Prostate gland (tissue), 2 donors: ENCODE results near the gene CRTC3. TPM values are rescaled to one million over a fixed set of nuclear protein-coding genes. Genes with fewer than 3 reads are reported as not detected.
"Not testable (repeated sequence)": the region's sequence is repeated elsewhere in the genome, so short reads cannot be mapped to it uniquely, and the experiment has no call there.

Experiments used
- DNase-seq: peaks from one replicate; pipeline ENCODE4 v3.0.0-alpha.2; 2019; ENCODE audit warnings: low spot score
- H3K27ac ChIP-seq, 2 donors: fragments of 200-600 bp; sonication (generic); 2 replicates each; pipeline ENCODE4 v1.5.1; 2017 to 2019
- H3K27me3 ChIP-seq: fragments of 200-600 bp; sonication (generic); replicated peaks from 2 replicates; pipeline ENCODE4 v1.5.1; 2019; ENCODE audit not compliant: insufficient read depth
- H3K36me3 ChIP-seq, 2 donors: fragments of 200-600 bp; sonication (generic); 1 replicate in 1 of 2; 2 replicates in 1 of 2; pipeline versions ENCODE4 v1.5.1 to v1.8.1; 2017 to 2019
- H3K4me1 ChIP-seq: fragments of 200-600 bp; sonication (generic); replicated peaks from 2 replicates; pipeline ENCODE4 v1.5.1; 2019
- H3K4me3 ChIP-seq, 2 donors: fragments of 200-600 bp; sonication (generic); 2 replicates each; pipeline ENCODE4 v1.5.1; 2017 to 2019
- H3K9me3 ChIP-seq: fragments of 200-600 bp; sonication (generic); 2 replicates; pipeline ENCODE4 v1.5.1; 2017
- CTCF ChIP-seq, 4 experiments: fragments of 200-600 bp in 2 of 4; fragments of 450-650 bp in 2 of 4; sonication (generic) in 2 of 4; IDR thresholded peaks; 1 replicate in 3 of 4; 2 replicates in 1 of 4; pipeline ENCODE4 v1.5.1; 2016 to 2019; ENCODE audit warnings: antibody characterized with exemption in 4 of 4, mild to moderate bottlenecking in 2 of 4, moderate library complexity in 2 of 4
- POLR2A ChIP-seq: fragments of 450-650 bp; IDR thresholded peaks from one replicate; pipeline ENCODE4 v1.6.1; 2016; ENCODE audit warnings: antibody characterized with exemption, mild to moderate bottlenecking
- POLR2AphosphoS5 ChIP-seq: sonication (generic); formaldehyde crosslinking; IDR thresholded peaks from one replicate; pipeline ENCODE4 v1.6.1; 2017; ENCODE audit warnings: antibody characterized with exemption
- WGBS: methylation state at CpG from one replicate; pipeline ENCODE4 v1.1.5; 2018; 5-methylcytosine and 5-hydroxymethylcytosine counted together
- intact Hi-C: fragments of 100-400 bp; cut with DNase I; formaldehyde crosslinking; loops from one replicate; pipeline ENCODE4 v1.14.2; 2022
- total RNA-seq, 2 donors: library from RNA; depleted of rRNA; stranded (reverse); fragments of >200 nt; gene quantifications; one replicate each; pipeline ENCODE4 v1.1.0, GENCODE V29; 2016

Gene CRTC3
- total RNA-seq, 2 donors from 2014 or later, result 26.6 to 87.8 TPM

GRCh38 chr15:90659481-90659880 is 129.8 kb downstream of the CRTC3 start:
- DNase-seq, result no peak
- no peaks in the 10 kb centered on the region for H3K4me1 ChIP-seq
- TF ChIP-seq POLR2AphosphoS5 (no peak), POLR2A (no peak), CTCF (IDR thresholded peaks at IDR 0.05) (no peak)
- H3K27ac ChIP-seq, result no peak overlapping the region
- no peaks in the 10 kb centered on the region for H3K9me3 ChIP-seq
- H3K27me3 ChIP-seq, result no peaks in the 10 kb centered on the region
- H3K36me3 ChIP-seq, result no peaks in the 10 kb centered on the region
- intact Hi-C loops, result no loop called here
- no peak overlapping the region for H3K4me3 ChIP-seq
- 72% methylated on average over 4 of the region's 4 CpGs for WGBS

GRCh38 chr15:90660195-90660998 is 130.7 kb downstream of the CRTC3 start:
- H3K9me3 ChIP-seq, result no peaks in the 10 kb centered on the region
- no peaks in the 10 kb centered on the region for H3K36me3 ChIP-seq
- H3K27me3 ChIP-seq, result no peaks in the 10 kb centered on the region
- H3K27ac ChIP-seq, result no peak overlapping the region
- TF ChIP-seq CTCF (IDR thresholded peaks at IDR 0.05), result no peak
- no peak for TF ChIP-seq POLR2AphosphoS5
- TF ChIP-seq POLR2A, result no peak
- no peak for DNase-seq
- WGBS, result 56% methylated on average over 12 of the region's 12 CpGs
- intact Hi-C loops, result no loop called here
- H3K4me1 ChIP-seq, result no peaks in the 10 kb centered on the region
- H3K4me3 ChIP-seq, result no peak overlapping the region

- DNase-seq, H3K4me3 ChIP-seq, intact Hi-C loops, H3K27ac ChIP-seq, H3K4me1 ChIP-seq, H3K27me3 ChIP-seq, H3K36me3 ChIP-seq, H3K9me3 ChIP-seq: not testable (repeated sequence)
- WGBS, result 50% methylated on average over 4 of the region's 4 CpGs
Measured at GRCh38 chr15:90660999-90661330, 131.2 kb downstream of the CRTC3 start.

- 97% methylated on average over 10 of the region's 10 CpGs for WGBS
- H3K27me3 ChIP-seq, H3K27ac ChIP-seq, H3K4me1 ChIP-seq, intact Hi-C loops, H3K4me3 ChIP-seq, H3K9me3 ChIP-seq, H3K36me3 ChIP-seq, DNase-seq: not testable (repeated sequence)
Measured at GRCh38 chr15:90664081-90664461, 134.3 kb downstream of the CRTC3 start.

GRCh38 chr15:90664650-90665287 is 135.0 kb downstream of the CRTC3 start:
- H3K27me3 ChIP-seq, result no peaks in the 10 kb centered on the region
- intact Hi-C loops, result no loop called here
- no peaks in the 10 kb centered on the region for H3K9me3 ChIP-seq
- H3K27ac ChIP-seq, result peak overlapping the region; percentile 86 to 89
- H3K36me3 ChIP-seq, result no peaks in the 10 kb centered on the region
- WGBS, result 28% methylated on average over 26 of the region's 28 CpGs
- no peak for DNase-seq
- no peaks in the 10 kb centered on the region for H3K4me1 ChIP-seq
- TF ChIP-seq CTCF (IDR thresholded peaks at IDR 0.05) (no peak), POLR2AphosphoS5 (no peak), POLR2A (no peak)
- H3K4me3 ChIP-seq, result peak overlapping the region; percentile 63 to 78
